K562 (cell line): ENCODE results near the gene VWA1. TPM values are rescaled to one million over a fixed set of nuclear protein-coding genes. Genes with fewer than 3 reads are reported as not detected.

Experiments
- ARID3B ChIP-seq: fragments of 250-450 bp; sonication (Bioruptor Pico); IDR thresholded peaks from 2 replicates; pipeline ENCODE4 v1.4.0; 2020; ENCODE audit warnings: borderline replicate concordance
- ARID4B ChIP-seq: sonication (generic); formaldehyde crosslinking; IDR thresholded peaks from 2 replicates; pipeline ENCODE4 v1.8.0; 2022; ENCODE audit warnings: mild to moderate bottlenecking, missing genetic modification reagents
- ATF7 ChIP-seq: fragments of 450-650 bp; IDR thresholded peaks from 2 replicates; pipeline ENCODE4 v1.7.1; 2014; ENCODE audit warnings: mild to moderate bottlenecking, moderate library complexity
- BACH1 ChIP-seq: fragments of 200-800 bp; sonication (Bioruptor generic); IDR thresholded peaks from 2 replicates; pipeline ENCODE4 v1.6.1; 2016; ENCODE audit warnings: missing genetic modification characterization, missing compliant biosample characterization
- FOXA3 ChIP-seq, 2 experiments: fragments of 450-650 bp in 1 of 2; sonication (generic) in 1 of 2; formaldehyde crosslinking; IDR thresholded peaks in 1 of 2; conservative IDR thresholded peaks in 1 of 2; 2 replicates each; pipeline versions ENCODE4 v1.4.0 to v1.8.0; 2020 to 2022; ENCODE audit warnings: mild to moderate bottlenecking in 2 of 2, missing genetic modification reagents in 1 of 2
- GABPA ChIP-seq: fragments of 200-800 bp; sonication (Bioruptor generic); conservative IDR thresholded peaks from 2 replicates; pipeline ENCODE4 v1.6.1; 2016; ENCODE audit warnings: low read depth, missing genetic modification characterization, missing compliant biosample characterization
- GABPB1 ChIP-seq: sonication (generic); formaldehyde crosslinking; IDR thresholded peaks from 2 replicates; pipeline ENCODE4 v1.8.0; 2022; ENCODE audit warnings: mild to moderate bottlenecking, missing genetic modification reagents
- HNRNPK ChIP-seq: fragments of 200-400 bp; formaldehyde crosslinking; IDR thresholded peaks from one replicate; pipeline ENCODE4 v1.6.1; 2018; ENCODE audit warnings: mild to moderate bottlenecking, low read depth, low read length; ENCODE audit not compliant: poor library complexity, severe bottlenecking
- MAZ ChIP-seq, 2 experiments: fragments of 450-650 bp in 1 of 2; sonication (generic) in 1 of 2; formaldehyde crosslinking; IDR thresholded peaks in 1 of 2; conservative IDR thresholded peaks in 1 of 2; 2 replicates each; pipeline versions ENCODE4 v1.4.0 to v1.5.0; 2020; ENCODE audit warnings: mild to moderate bottlenecking in 1 of 2, missing genetic modification reagents in 1 of 2
- NCOR1 ChIP-seq: fragments of 450-650 bp; IDR thresholded peaks from 2 replicates; pipeline ENCODE4 v1.6.1; 2016; ENCODE audit warnings: mild to moderate bottlenecking, moderate library complexity
- SFPQ ChIP-seq: fragments of 200-400 bp; formaldehyde crosslinking; IDR thresholded peaks from 2 replicates; pipeline ENCODE4 v1.6.1; 2017; ENCODE audit warnings: mild to moderate bottlenecking, low read depth, low read length, moderate library complexity
- SMARCA4 ChIP-seq: fragments of 450-650 bp; IDR thresholded peaks from 2 replicates; pipeline ENCODE4 v1.6.1; 2016
- YY1 ChIP-seq, 3 experiments: IDR thresholded peaks; 2 replicates each; pipeline ENCODE4 v1.6.1; 2011; ENCODE audit warnings: low read length in 2 of 3, mild to moderate bottlenecking in 2 of 3, moderate library complexity in 2 of 3, borderline replicate concordance in 1 of 3, control low read depth in 1 of 3, low read depth in 1 of 3; ENCODE audit not compliant: insufficient read depth in 3 of 3, insufficient replicate concordance in 2 of 3, control insufficient read depth in 1 of 3, insufficient read length in 1 of 3; ENCODE audit errors: extremely low read depth in 1 of 3
- ZEB2 ChIP-seq: fragments of 450-650 bp; IDR thresholded peaks from 2 replicates; pipeline ENCODE4 v1.6.1; 2016
- ZNF408 ChIP-seq: fragments of 250-450 bp; sonication (Bioruptor Pico); IDR thresholded peaks from 2 replicates; pipeline ENCODE4 v1.4.0; 2020; ENCODE audit warnings: low read depth, mild to moderate bottlenecking, moderate library complexity
- ZNF75A ChIP-seq: fragments of 450-650 bp; formaldehyde crosslinking; IDR thresholded peaks from 2 replicates; pipeline ENCODE4 v1.4.0; 2020; ENCODE audit warnings: mild to moderate bottlenecking
- polyA plus RNA-seq, 8 experiments: library from polyadenylated mRNA; depleted of rRNA in 4 of 8; stranded (reverse) in 5 of 8; unstranded in 3 of 8; fragments of >200 nt; fragmentation: Nextera tagmentation in 2 of 8; fragmentation: Illumina TruSeq in 1 of 8; extraction: Ambion mirVana in 2 of 8; extraction: Trizol in 1 of 8; gene quantifications; 2 replicates each; pipeline versions ENCODE4 v1.2.1 to v1.2.3, GENCODE V29; 2011 to 2014; ENCODE audit warnings: inconsistent platforms in 1 of 8, missing spikeins in 1 of 8
- total RNA-seq, 7 experiments: library from RNA; depleted of rRNA in 6 of 7; stranded (reverse); fragments of >200 nt in 6 of 7; fragmentation: Illumina TruSeq in 2 of 7; extraction: Trizol in 2 of 7; gene quantifications; 2 replicates each; pipeline versions ENCODE4 v1.2.1 to v1.2.3, GENCODE V29; 2011 to 2021; ENCODE audit warnings: low replicate concordance in 1 of 7

VWA1 gene
- total and polyA plus RNA-seq, 9 of the 15 experiments (the other 6 are each of a cell fraction or from before 2014, with no cell fraction given): 0.01 to 6.4 (median 0.85) TPM

- TF ChIP-seq ARID3B (0 out of 2 replicates have a peak, but pooled peaks have one; percentile 15), HNRNPK (no peak), MAZ (CRISPR knock-in tag; conservative IDR thresholded peaks at IDR 0.05 in 1 of 2, IDR thresholded peaks at IDR 0.05 in 1 of 2) (peak; percentile 87 to 91), ZEB2 (no peak), ARID4B (CRISPR knock-in tag) (peak; percentile 98), ZNF408 (CRISPR knock-in tag) (no peak), BACH1 (no peak), GABPB1 (CRISPR knock-in tag) (peak; percentile 100), ZNF75A (CRISPR knock-in tag) (no peak), ATF7 (peak; percentile 82), FOXA3 (CRISPR knock-in tag; conservative IDR thresholded peaks at IDR 0.05 in 1 of 2, IDR thresholded peaks at IDR 0.05 in 1 of 2) (0 out of 4 replicates have a peak, but pooled peaks of 1 of the 2 experiments have one; percentile 12), GABPA (tag) (peak; percentile 100), SMARCA4 (no peak), YY1 (IDR thresholded peaks at IDR 0.05; ENCODE audit: borderline replicate concordance in 1 of 3, control insufficient read depth in 1 of 3, extremely low read depth in 1 of 3, insufficient read depth in 3 of 3, insufficient read length in 1 of 3, insufficient replicate concordance in 2 of 3, low read depth in 1 of 3, low read length in 2 of 3) (peak; percentile 90 to 98 (median 98)), NCOR1 (peak; percentile 45; the same call in 1 of the 2 replicates), SFPQ (no peak)
These were observed 28.5 kb upstream of the VWA1 start, which contains the start of gene MRPL20 (continued) for GRCh38 chr1:1406821-1407635.
